ENCODE measurements around the gene KCNB1.

GRCh38 chr20:49426395-49426794 is 56.1 kb downstream of the KCNB1 start:
- no peak for TF ChIP-seq POLR2A (IDR thresholded peaks at IDR 0.05; ENCODE audit: extremely low read depth, insufficient read length)
- no peak for TF ChIP-seq CTCF (IDR thresholded peaks at IDR 0.05; ENCODE audit: low read depth, low read length)

Data from NB4 (cell line).